A549 treated with CORT108297 at 1 μM for 4 hours (cell line): ENCODE results near the gene BLACAT1. TPM values are rescaled to one million over a fixed set of nuclear protein-coding genes. Genes with fewer than 3 reads are reported as not detected.

Experiments
- total RNA-seq: library from RNA; stranded (reverse); fragments of 200-300 nt; extraction: Qiagen RNA extraction; gene quantifications from 5 replicates; pipeline ENCODE4 v1.2.3, GENCODE V29; 2022

The BLACAT1 gene
- 0.02 TPM in 1 of 5 replicates, not detected in the others for total RNA-seq

DNA sequence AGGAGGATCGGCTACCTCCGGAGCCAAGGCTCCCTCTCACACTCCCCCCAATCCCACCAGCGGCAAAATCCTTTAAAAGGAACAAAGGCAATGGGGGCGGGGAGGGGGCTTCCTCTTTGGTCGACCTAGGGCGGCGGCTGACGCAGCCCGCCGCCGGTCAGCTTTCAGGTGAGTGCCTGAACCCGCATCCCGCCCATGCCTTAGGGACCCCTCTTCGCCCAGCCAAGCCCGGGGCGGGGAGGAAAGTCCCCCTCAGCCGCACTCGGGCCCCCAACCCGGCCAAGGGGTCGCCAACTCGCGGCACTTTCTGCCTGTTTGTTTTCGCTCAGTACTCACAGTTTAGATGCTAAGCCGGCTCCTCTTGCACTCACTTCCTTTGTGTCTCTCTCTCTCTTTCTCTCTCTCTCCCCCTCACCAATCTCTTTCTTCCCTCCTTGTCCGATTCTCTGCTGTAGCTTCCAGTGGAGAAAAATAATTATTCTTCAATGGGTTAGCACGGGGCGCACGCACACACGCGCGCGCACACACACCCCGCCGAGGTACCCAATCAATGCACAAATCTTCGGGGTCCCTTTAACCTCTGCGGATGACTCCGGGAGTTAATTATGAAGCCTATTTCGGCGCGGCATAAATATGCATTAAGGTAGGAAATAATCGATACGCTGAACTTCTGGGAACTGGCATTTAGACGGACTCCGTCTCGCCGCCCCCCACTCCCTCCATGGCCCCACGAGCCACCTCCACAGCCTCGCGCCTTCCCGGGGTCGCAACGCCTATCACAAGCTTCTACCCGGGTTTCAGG, at the start of gene BLACAT1:
Gene BLACAT1 (minus strand): TSS at position 465 of the 802 bp plus-strand sequence.

DNA sequence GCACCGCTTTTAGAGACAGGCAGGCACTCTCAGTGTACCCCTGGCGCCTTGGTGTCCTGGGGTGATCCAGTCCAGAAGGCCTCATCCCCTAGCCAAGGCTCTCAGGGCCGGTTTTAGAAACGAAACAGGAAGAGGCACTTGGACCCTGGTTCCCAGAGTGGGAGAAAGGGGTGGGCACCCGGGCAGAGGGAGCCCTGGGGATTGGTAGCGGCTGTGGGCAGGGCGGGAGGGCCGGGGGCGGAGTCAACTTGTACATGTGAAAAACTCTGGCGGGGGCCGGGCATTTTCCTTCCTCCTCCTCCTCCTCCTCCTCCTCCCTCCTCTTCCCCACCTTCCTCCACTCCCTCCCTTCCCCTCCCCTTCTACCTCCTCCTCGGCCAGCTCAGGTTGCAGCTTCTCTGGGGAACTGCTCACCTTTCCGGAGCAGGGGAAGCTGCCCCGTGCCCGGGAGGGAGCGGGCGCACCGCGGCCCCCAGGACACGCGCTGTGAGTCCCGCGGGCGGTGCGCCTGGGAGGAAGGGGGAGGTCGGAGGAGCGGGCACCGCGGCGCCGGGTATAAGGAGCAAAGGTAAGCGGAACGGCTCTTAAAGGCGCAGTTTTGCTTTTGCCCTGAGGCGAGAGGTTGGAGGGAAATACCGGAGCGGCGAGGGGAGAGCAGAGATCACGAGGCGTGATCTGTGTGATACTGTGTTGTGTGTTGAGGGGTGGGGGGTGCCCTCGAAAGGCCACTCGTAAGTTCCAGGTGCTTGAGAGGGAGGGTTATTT, 48.6 kb upstream of the BLACAT1 start, which contains the start of gene CDK18:
Gene CDK18 (plus strand): TSS at position 359 of the 765 bp plus-strand sequence. CDS start 18,499 bp downstream, outside the sequence.

DNA sequence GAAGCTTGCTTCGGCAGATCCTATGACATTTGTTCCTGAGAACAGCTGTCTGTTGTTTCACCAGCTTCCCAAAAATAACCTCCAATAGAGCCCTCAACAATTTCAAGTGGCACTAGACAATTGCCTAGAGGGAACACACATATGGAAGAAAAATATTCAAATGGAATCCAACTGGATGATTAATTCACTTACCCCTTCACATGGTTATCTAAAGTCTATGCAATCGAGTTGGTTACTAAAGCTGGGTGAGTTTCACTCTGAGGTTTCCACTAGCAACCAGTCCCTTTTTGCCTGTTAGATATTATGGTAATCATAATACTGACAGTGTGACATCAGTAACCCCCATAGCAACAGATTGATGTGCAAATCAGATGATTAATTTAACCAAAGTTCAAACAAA, 34.0 kb downstream of the BLACAT1 start, which contains the start of gene LEMD1:
Gene LEMD1 (minus strand): TSS at position 259 of the 400 bp plus-strand sequence. CDS start 1,520 bp downstream, outside the sequence.

Other genes starting within 250 kb of the BLACAT1 start
- 7.7 to 10.6 TPM (median 9.1 TPM) in 5 replicates for gene DSTYK, start 244.3 kb downstream of the BLACAT1 start, total RNA-seq
- gene TMCC2, start 228.1 kb downstream of the BLACAT1 start, total RNA-seq: 2.4 to 2.8 TPM (median 2.6 TPM) in 5 replicates
- gene NUAK2, start 134.3 kb downstream of the BLACAT1 start, total RNA-seq: 28.8 to 35.2 TPM (median 32.9 TPM) in 5 replicates
- gene KLHDC8A, start 99.1 kb downstream of the BLACAT1 start, total RNA-seq: 0.47 to 0.76 TPM (median 0.66 TPM) in 5 replicates
- gene LEMD1, start 34.0 kb downstream of the BLACAT1 start, total RNA-seq: not detected in 5 replicates
- 0.55 to 1.5 TPM (median 0.89 TPM) in 5 replicates for gene CDK18, start 48.6 kb upstream of the BLACAT1 start, total RNA-seq
- 6.2 to 6.9 TPM (median 6.5 TPM) in 5 replicates for gene ELK4, start 176.0 kb upstream of the BLACAT1 start, total RNA-seq
- gene SLC45A3, start 224.5 kb upstream of the BLACAT1 start, total RNA-seq: 5.2 to 7.2 TPM (median 6.9 TPM) in 5 replicates